ENCODE data around the gene CCDC86.
A peak's percentile ranks its signal among the peaks of the same experiment; 100 is the strongest.

CCDC86 gene

DNA sequence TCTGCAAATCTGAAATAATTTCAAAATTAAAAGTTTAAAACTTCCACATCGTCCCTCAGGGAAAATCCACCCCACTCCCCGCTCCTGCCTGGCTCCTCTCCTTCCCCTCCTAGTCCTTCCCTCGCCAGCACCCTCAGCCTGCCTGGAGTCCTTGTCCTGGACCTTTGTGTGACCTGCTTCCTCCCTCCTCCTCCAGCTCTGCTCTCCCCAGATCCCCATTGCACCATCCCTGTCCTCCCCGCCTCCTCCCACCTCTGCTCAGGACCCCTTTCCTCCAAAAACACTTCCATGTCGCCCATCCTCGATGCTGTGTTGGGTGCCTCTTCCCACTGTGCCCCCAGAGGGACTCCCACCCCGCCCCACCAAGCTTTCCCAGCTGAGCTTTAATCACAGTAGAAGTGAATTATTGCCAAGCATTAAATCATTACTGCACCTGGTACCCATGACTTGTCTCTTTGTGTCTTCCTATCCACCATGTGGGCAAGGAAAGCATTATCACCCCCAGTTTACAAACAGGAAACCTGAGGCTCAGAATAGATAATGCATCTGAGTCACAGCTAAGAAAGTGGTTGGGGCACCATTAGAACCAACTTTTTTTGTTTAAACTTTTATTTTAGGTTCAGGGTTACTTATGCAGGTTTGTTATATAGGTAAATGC, 23.1 kb downstream of the CCDC86 start:
- no peak overlapping the region for H3K4me3 ChIP-seq (ENCODE audit: low read depth, low read length)
- TF ChIP-seq, protein P1, sequence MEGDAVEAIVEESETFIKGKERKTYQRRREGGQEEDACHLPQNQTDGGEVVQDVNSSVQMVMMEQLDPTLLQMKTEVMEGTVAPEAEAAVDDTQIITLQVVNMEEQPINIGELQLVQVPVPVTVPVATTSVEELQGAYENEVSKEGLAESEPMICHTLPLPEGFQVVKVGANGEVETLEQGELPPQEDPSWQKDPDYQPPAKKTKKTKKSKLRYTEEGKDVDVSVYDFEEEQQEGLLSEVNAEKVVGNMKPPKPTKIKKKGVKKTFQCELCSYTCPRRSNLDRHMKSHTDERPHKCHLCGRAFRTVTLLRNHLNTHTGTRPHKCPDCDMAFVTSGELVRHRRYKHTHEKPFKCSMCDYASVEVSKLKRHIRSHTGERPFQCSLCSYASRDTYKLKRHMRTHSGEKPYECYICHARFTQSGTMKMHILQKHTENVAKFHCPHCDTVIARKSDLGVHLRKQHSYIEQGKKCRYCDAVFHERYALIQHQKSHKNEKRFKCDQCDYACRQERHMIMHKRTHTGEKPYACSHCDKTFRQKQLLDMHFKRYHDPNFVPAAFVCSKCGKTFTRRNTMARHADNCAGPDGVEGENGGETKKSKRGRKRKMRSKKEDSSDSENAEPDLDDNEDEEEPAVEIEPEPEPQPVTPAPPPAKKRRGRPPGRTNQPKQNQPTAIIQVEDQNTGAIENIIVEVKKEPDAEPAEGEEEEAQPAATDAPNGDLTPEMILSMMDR (IDR thresholded peaks at IDR 0.05; ENCODE audit: control insufficient read depth, extremely low read depth, insufficient read depth), result no peak
- no peak for DNase-seq (ENCODE audit: low read depth)

DNA sequence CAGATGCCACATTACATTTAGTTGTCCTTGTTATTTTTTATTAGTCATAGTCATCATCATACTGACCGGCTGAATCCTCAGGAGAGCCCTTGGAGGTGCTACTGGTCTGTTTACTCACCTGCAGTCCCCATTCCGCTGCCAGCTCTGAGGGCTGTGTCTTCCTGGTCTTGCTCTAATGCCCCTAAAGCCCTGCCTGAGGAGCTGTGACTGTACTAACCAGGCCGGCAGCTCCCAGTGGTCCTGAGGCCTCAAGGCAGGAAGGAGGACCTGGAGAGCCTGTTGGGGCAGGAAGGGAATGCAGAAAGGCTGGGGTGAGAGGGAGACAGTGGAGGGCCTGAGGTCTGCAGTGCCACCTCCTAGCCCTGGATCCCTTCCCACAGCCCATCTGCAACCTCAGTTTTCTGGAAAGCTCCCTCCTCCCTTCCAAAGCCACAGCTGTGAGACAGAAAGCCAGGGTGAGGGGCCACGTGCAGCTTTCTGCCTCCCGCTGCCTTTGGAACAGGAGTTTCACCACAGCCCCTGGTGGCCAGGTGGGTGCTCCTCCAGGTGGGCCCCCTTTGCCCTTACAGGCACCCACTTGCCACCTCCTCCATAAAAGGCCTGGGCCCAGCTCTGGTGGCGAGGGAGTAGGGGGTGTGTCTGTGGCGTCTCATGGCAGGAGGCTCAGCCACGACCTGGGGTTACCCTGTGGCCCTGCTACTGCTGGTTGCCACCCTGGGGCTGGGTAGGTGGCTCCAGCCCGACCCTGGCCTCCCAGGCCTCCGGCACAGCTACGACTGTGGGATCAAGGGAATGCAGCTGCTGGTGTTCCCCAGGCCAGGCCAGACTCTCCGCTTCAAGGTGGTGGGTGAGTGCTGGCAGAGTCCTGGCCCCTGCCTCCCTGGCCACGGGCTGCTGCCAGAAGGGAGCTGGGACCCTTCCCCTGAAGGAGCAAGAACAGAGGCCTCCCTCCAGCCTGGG, 25.3 kb downstream of the CCDC86 start, which contains the start of gene ZP1:
TSS of gene ZP1 (plus strand) at position 632 of the 960 bp plus-strand sequence. CDS start at position 652, 20 bp downstream.
- DNase-seq (ENCODE audit: low read depth), result peak; percentile 92
- TF ChIP-seq, protein P1 (IDR thresholded peaks at IDR 0.05; ENCODE audit: control insufficient read depth, extremely low read depth, insufficient read depth), result no peak
- no peak within 1 kb of the TSS for H3K4me3 ChIP-seq (ENCODE audit: low read depth, low read length)

DNA sequence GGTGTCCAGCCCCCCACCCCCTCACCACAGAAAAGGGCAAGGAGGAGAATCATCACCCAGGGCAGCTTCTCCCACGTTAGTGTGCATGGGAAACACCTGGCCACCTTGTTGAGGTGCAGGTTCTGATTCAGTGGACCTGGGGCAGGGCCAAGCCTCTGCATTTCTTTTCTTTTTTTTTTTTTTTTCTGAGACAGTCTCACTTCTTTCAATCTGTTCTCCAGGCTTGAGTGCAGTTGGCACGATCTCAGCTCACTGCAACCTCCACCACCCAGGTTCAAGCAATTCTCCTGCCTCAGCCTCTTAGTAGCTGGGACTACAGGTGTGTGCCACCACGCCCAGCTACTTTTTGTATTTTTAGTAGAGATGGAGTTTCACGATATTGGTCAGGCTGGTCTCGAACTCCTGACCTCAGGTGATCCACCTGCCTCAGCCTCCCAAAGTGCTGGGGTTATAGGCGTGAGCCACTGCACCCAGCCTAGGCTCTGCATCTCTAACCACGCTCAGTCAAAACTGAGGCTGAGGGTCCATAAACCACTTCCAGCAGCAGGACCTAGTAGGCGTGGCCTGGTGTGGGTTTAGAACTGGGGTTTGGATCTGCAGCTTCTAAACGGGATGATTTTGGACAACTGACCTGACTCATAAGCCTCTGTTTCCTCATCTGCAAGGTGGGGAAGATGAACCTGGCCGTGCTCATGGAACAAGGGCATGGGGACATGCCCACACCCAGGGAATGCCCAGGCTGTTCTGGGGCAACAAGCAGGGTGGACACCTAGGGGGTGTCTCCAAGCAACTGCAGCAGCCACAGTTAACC, 26.2 kb downstream of the CCDC86 start:
- no peak for DNase-seq (ENCODE audit: low read depth)
- TF ChIP-seq, protein P1 (IDR thresholded peaks at IDR 0.05; ENCODE audit: control insufficient read depth, extremely low read depth, insufficient read depth), result no peak
- no peak overlapping the region for H3K4me3 ChIP-seq (ENCODE audit: low read depth, low read length)

DNA sequence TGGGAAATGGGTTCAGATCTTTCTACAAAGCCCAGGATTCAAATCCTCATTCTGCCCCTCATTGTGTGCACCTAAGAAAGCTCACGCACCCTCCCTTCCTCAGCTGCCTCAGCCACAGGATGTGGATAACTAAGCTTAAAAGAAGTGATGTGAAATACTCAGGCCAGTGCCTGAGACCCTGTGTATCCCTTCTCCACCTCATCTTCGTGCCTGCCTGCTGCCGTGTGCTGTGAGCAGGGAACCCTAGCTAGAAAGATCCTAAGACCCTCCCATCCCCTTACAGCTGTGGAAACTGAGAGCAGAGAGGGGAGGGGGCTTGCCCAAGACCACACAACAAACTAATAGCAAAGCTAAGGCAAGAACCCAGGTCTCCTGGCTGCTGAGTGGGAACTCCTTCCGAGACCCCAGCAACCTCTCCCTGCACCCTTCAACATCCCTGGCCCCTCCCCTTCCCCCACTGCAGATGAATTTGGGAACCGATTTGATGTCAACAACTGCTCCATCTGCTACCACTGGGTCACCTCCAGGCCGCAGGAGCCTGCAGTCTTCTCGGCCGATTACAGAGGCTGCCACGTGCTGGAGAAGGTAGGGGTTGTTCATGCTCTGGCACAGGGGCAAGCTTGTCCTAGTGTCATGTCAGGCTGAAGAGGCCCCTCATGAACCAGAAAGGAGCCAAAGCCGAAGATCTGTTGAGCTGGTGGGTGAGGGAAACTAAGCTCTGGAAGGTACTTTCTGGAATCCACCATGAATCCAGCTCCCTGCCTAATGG, 27.0 kb downstream of the CCDC86 start:
- no peak overlapping the region for H3K4me3 ChIP-seq (ENCODE audit: low read depth, low read length)
- DNase-seq (ENCODE audit: low read depth), result no peak
- TF ChIP-seq, protein P1 (IDR thresholded peaks at IDR 0.05; ENCODE audit: control insufficient read depth, extremely low read depth, insufficient read depth), result no peak

DNA sequence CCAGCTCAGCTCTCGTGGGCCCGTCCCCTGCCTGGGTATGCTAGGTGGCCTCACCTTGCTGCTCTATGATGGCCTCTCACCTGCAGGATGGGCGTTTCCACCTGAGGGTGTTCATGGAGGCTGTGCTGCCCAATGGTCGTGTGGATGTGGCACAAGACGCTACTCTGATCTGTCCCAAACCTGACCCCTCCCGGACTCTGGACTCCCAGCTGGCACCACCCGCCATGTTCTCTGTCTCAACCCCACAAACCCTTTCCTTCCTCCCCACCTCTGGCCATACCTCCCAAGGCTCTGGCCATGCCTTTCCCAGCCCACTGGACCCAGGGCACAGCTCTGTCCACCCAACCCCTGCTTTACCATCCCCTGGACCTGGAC, 27.5 kb downstream of the CCDC86 start:
- TF ChIP-seq, protein P1 (IDR thresholded peaks at IDR 0.05; ENCODE audit: control insufficient read depth, extremely low read depth, insufficient read depth), result no peak
- no peak for DNase-seq (ENCODE audit: low read depth)
- no peak overlapping the region for H3K4me3 ChIP-seq (ENCODE audit: low read depth, low read length)

DNA sequence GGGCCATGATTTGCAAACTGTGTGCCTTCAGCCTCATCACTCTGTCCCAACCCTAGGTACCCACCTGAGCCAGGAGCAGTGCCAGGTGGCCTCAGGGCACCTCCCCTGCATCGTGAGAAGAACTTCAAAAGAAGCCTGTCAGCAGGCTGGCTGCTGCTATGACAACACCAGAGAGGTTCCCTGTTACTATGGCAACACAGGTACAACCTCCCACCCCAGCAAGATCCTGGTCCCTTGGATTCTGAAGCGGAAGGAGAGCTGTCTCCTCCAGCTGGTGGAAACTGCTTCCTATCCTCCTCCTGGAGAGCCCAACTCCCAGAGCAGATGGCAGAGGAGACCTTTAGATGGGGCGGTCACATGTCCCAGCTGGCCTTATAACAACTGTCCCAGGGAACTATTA, 28.4 kb downstream of the CCDC86 start:
- no peak overlapping the region for H3K4me3 ChIP-seq (ENCODE audit: low read depth, low read length)
- DNase-seq (ENCODE audit: low read depth), result no peak
- TF ChIP-seq, protein P1 (IDR thresholded peaks at IDR 0.05; ENCODE audit: control insufficient read depth, extremely low read depth, insufficient read depth), result no peak

All from LNCaP clone FGC (cell line).